Activated CD4-positive, alpha-beta T cell treated with anti-CD3 and anti-CD28 coated beads for 36 hours (primary cell): Measurements from ENCODE around the gene MRAS. TPM values are rescaled to one million over a fixed set of nuclear protein-coding genes. Genes with fewer than 3 reads are reported as not detected.

Experiments used
- ATAC-seq: fragments of 200-7000 bp; cut with Tn5 transposase; one replicate; pipeline ENCODE4 v1.10.0; 2021; ENCODE audit warnings: mild to moderate bottlenecking, moderate library complexity
- CTCF ChIA-PET: fragments of 350-600 bp; sonication (Branson Sonifier 250); formaldehyde crosslinking; loops from one replicate; lab custom pipeline; 2021; ENCODE audit warnings: antibody characterized with exemption; lab: Charles Lee
- POLR2A ChIA-PET: fragments of 350-600 bp; sonication (Branson Sonifier 250); formaldehyde crosslinking; loops from one replicate; lab custom pipeline; 2021; ENCODE audit warnings: antibody characterized with exemption, inconsistent platforms; lab: Charles Lee
- DNase-seq: peaks from one replicate; pipeline ENCODE4 v3.0.0-alpha.2; 2020
- H3K27ac Mint-ChIP-seq: one replicate; pipeline ENCODE4 v1.8.0; 2021; ENCODE audit warnings: mixed read lengths
- H3K27me3 Mint-ChIP-seq: one replicate; pipeline ENCODE4 v1.8.0; 2021; ENCODE audit warnings: mixed read lengths
- H3K36me3 Mint-ChIP-seq: one replicate; pipeline ENCODE4 v1.8.0; 2021; ENCODE audit warnings: low read depth, mixed read lengths
- H3K4me1 Mint-ChIP-seq: one replicate; pipeline ENCODE4 v1.8.0; 2021; ENCODE audit warnings: mixed read lengths
- H3K4me3 Mint-ChIP-seq: one replicate; pipeline ENCODE4 v1.8.0; 2021; ENCODE audit warnings: mild to moderate bottlenecking, moderate library complexity, mixed read lengths
- H3K9me3 Mint-ChIP-seq: one replicate; pipeline ENCODE4 v1.8.0; 2021; ENCODE audit warnings: low read depth, mixed read lengths
- intact Hi-C, 2 experiments: fragments of 100-400 bp; cut with DNase I in 1 of 2; cut with micrococcal nuclease in 1 of 2; formaldehyde crosslinking; loops; one replicate each; pipeline versions ENCODE4 v1.14.2 to v1.15.1; 2022 to 2024; cut with DNase I, micrococcal nuclease
- total RNA-seq, 2 experiments: library from RNA; stranded (reverse); gene quantifications; one replicate each; pipeline ENCODE4 v1.2.3, GENCODE V29; 2021

Gene MRAS
- total RNA-seq, 2 experiments from 2014 or later: 0.16 TPM

GRCh38 chr3:138429665-138430064 lies 81.3 kb downstream of the MRAS start:
- peaks cover 24% of the 10 kb centered on the region for H3K27me3 Mint-ChIP-seq
- H3K27ac Mint-ChIP-seq: no peak overlapping the region
- ChIA-PET POLR2A (no interaction called here), CTCF (no interaction called here)
- no peak for DNase-seq
- intact Hi-C loops: loop anchor here (5.0 to 10.0 kb wide), 3 partner anchors 242 to 365 kb away; partner anchors contain the start of gene ARMC8 (in 2 of the 2)
- H3K9me3 Mint-ChIP-seq: no peaks in the 10 kb centered on the region
- no peaks in the 10 kb centered on the region for H3K36me3 Mint-ChIP-seq
- no peak overlapping the region for H3K4me3 Mint-ChIP-seq
- H3K4me1 Mint-ChIP-seq: peaks cover 5% of the 10 kb centered on the region
- no peak for ATAC-seq

GRCh38 chr3:138432576-138433240 lies 84.3 kb downstream of the MRAS start:
- no peaks in the 10 kb centered on the region for H3K9me3 Mint-ChIP-seq
- H3K36me3 Mint-ChIP-seq: no peaks in the 10 kb centered on the region
- peaks cover 43% of the 10 kb centered on the region for H3K27me3 Mint-ChIP-seq
- intact Hi-C loops: loop anchor here (5.0 to 10.0 kb wide), 3 partner anchors 245 to 368 kb away; partner anchors contain the start of gene ARMC8 (in 2 of the 2)
- DNase-seq (no peak), ATAC-seq (no peak)
- ChIA-PET CTCF (no interaction called here), POLR2A (no interaction called here)
- H3K27ac Mint-ChIP-seq: no peak overlapping the region
- no peak overlapping the region for H3K4me3 Mint-ChIP-seq
- peaks cover 5% of the 10 kb centered on the region for H3K4me1 Mint-ChIP-seq

- ChIA-PET POLR2A (interaction anchor here (0.7 kb wide), 1 partner anchor 956 kb away, joined by 3 read pairs; no protein-coding TSS in a partner anchor), CTCF (interaction anchor here (0.6 to 2.3 kb wide), 7 partner anchors 16 to 670 kb away, joined by 3 to 19 read pairs (median 3); partner anchors contain the start of genes NME9 and SOX14)
- Mint-ChIP-seq H3K27me3 (peaks cover 43% of the 10 kb centered on the region), H3K4me3 (peak overlapping the region; percentile 63), H3K9me3 (no peaks in the 10 kb centered on the region), H3K27ac (no peak overlapping the region), H3K4me1 (peaks cover 5% of the 10 kb centered on the region), H3K36me3 (no peaks in the 10 kb centered on the region)
- no peak for ATAC-seq
- no peak for DNase-seq
- intact Hi-C loops: loop anchor here (5.0 to 10.0 kb wide), 3 partner anchors 247 to 369 kb away; partner anchors contain the start of gene ARMC8 (in 2 of the 2)
These were observed 85.5 kb downstream of the MRAS start for GRCh38 chr3:138433892-138434275.

- ATAC-seq (peak; percentile 97), DNase-seq (peak; percentile 83)
- Mint-ChIP-seq H3K27me3 (peaks cover 43% of the 10 kb centered on the region), H3K4me3 (peak within 1 kb of the TSS; percentile 63), H3K36me3 (no peaks in the 10 kb centered on the region), H3K4me1 (peaks cover 5% of the 10 kb centered on the region), H3K9me3 (no peaks in the 10 kb centered on the region), H3K27ac (no peak within 1 kb of the TSS)
- intact Hi-C loops: loop anchor here (5.0 to 10.0 kb wide), 3 partner anchors 247 to 370 kb away; partner anchors contain the start of gene ARMC8 (in 2 of the 2)
- ChIA-PET CTCF (interaction anchor here (0.5 to 2.3 kb wide), 8 partner anchors 16 to 670 kb away, joined by 3 to 19 read pairs (median 3); partner anchors contain the start of genes NME9 and SOX14), POLR2A (interaction anchor here (0.7 kb wide), 1 partner anchor 956 kb away, joined by 3 read pairs; no protein-coding TSS in a partner anchor)
These were observed 86.0 kb downstream of the MRAS start, which contains the start of gene ESYT3 for GRCh38 chr3:138434276-138434874. Gene ESYT3, plus strand, starts transcription at chr3:138434616. Its CDS starts 183 bp downstream, at chr3:138434799.

- CTCF ChIA-PET: interaction anchor here (0.5 to 2.3 kb wide), 6 partner anchors 17 to 488 kb away, joined by 3 to 19 read pairs (median 3); partner anchors contain the start of gene NME9
- POLR2A ChIA-PET: no interaction called here
- peak; percentile 38 for DNase-seq
These were observed 86.7 kb downstream of the MRAS start for GRCh38 chr3:138434875-138435772.

GRCh38 chr3:138435840-138436239 lies 87.5 kb downstream of the MRAS start:
- CTCF ChIA-PET: interaction anchor here (0.9 to 1.0 kb wide), 2 partner anchors 153 to 353 kb away, joined by 3 read pairs; no protein-coding TSS in a partner anchor
- no peak for ATAC-seq
- intact Hi-C loops: loop anchor here (10.0 kb wide), 2 partner anchors 251 to 371 kb away; partner anchors contain the start of gene ARMC8 (in 1 of the 2)
- Mint-ChIP-seq H3K27me3 (peaks cover 41% of the 10 kb centered on the region), H3K9me3 (no peaks in the 10 kb centered on the region), H3K36me3 (no peaks in the 10 kb centered on the region), H3K27ac (no peak overlapping the region), H3K4me1 (peaks cover 5% of the 10 kb centered on the region), H3K4me3 (no peak overlapping the region)
- POLR2A ChIA-PET: no interaction called here
- no peak for DNase-seq

More at GRCh38 chr3:138434875-138435772, 86.7 kb downstream of the MRAS start:
- intact Hi-C loops: loop anchor here (5.0 to 10.0 kb wide), 3 partner anchors 248 to 370 kb away; partner anchors contain the start of gene ARMC8 (in 2 of the 2)
- peak overlapping the region; percentile 63 for H3K4me3 Mint-ChIP-seq
- no peak for ATAC-seq
- peaks cover 5% of the 10 kb centered on the region for H3K4me1 Mint-ChIP-seq
- no peaks in the 10 kb centered on the region for H3K36me3 Mint-ChIP-seq
- H3K27me3 Mint-ChIP-seq: peaks cover 41% of the 10 kb centered on the region
- no peaks in the 10 kb centered on the region for H3K9me3 Mint-ChIP-seq
- H3K27ac Mint-ChIP-seq: no peak overlapping the region

GRCh38 chr3:138437281-138437680 lies 88.9 kb downstream of the MRAS start:
- ChIA-PET CTCF (no interaction called here), POLR2A (no interaction called here)
- Mint-ChIP-seq H3K9me3 (no peaks in the 10 kb centered on the region), H3K27me3 (peaks cover 36% of the 10 kb centered on the region), H3K27ac (no peak overlapping the region), H3K4me1 (peaks cover 5% of the 10 kb centered on the region), H3K36me3 (no peaks in the 10 kb centered on the region), H3K4me3 (no peak overlapping the region)
- DNase-seq (no peak), ATAC-seq (no peak)
- intact Hi-C loops: loop anchor here (10.0 kb wide), 2 partner anchors 252 to 372 kb away; partner anchors contain the start of gene ARMC8 (in 1 of the 2)

GRCh38 chr3:138438896-138439295 lies 90.5 kb downstream of the MRAS start:
- intact Hi-C loops: loop anchor here (10.0 kb wide), 2 partner anchors 254 to 374 kb away; partner anchors contain the start of gene ARMC8 (in 1 of the 2)
- H3K4me1 Mint-ChIP-seq: peaks cover 1% of the 10 kb centered on the region
- ChIA-PET CTCF (no interaction called here), POLR2A (no interaction called here)
- H3K4me3 Mint-ChIP-seq: no peak overlapping the region
- DNase-seq (no peak), ATAC-seq (no peak)
- H3K27me3 Mint-ChIP-seq: peaks cover 23% of the 10 kb centered on the region
- H3K36me3 Mint-ChIP-seq: no peaks in the 10 kb centered on the region
- no peaks in the 10 kb centered on the region for H3K9me3 Mint-ChIP-seq
- no peak overlapping the region for H3K27ac Mint-ChIP-seq

GRCh38 chr3:138439646-138440045 lies 91.3 kb downstream of the MRAS start:
- peaks cover 19% of the 10 kb centered on the region for H3K27me3 Mint-ChIP-seq
- H3K36me3 Mint-ChIP-seq: no peaks in the 10 kb centered on the region
- no peaks in the 10 kb centered on the region for H3K9me3 Mint-ChIP-seq
- no peak overlapping the region for H3K27ac Mint-ChIP-seq
- ChIA-PET POLR2A (no interaction called here), CTCF (no interaction called here)
- H3K4me1 Mint-ChIP-seq: no peaks in the 10 kb centered on the region
- ATAC-seq: no peak
- H3K4me3 Mint-ChIP-seq: no peak overlapping the region
- intact Hi-C loops: loop anchor here (10.0 kb wide), 2 partner anchors 255 to 375 kb away; partner anchors contain the start of gene ARMC8 (in 1 of the 2)
- DNase-seq: no peak

DNA sequence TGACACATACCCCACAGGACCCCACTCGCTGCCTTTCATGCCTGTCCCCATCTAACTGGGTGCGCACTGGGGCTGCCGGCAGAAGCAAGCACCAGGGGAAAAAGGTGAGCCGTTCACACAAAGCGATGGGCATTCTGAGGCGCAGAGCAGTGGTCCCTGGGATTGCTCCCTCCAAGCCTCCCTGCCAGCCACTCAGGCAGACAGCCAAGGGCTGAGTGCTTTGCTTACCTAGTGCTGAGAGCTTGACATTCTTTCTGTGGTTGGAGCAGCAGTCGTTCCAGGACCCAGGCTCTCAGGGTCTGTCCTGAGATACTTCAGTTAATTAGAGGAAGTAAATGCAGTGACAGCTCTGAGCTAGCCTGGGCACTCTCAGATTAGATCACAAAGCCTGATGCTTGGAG lies 91.7 kb downstream of the MRAS start:
- no peaks in the 10 kb centered on the region for H3K9me3 Mint-ChIP-seq
- intact Hi-C loops: no loop called here
- no peak overlapping the region for H3K4me3 Mint-ChIP-seq
- DNase-seq: no peak
- no peaks in the 10 kb centered on the region for H3K4me1 Mint-ChIP-seq
- no peak overlapping the region for H3K27ac Mint-ChIP-seq
- peaks cover 17% of the 10 kb centered on the region for H3K27me3 Mint-ChIP-seq
- H3K36me3 Mint-ChIP-seq: no peaks in the 10 kb centered on the region
- POLR2A ChIA-PET: no interaction called here
- no peak for ATAC-seq
- CTCF ChIA-PET: no interaction called here
